HCT116 (cell line): ENCODE data around the gene OPHN1. TPM values are rescaled to one million over a fixed set of nuclear protein-coding genes. Genes with fewer than 3 reads are reported as not detected.

Experiments used
- ATAC-seq: fragments of 200-7000 bp; cut with Tn5 transposase; 2 replicates; pipeline ENCODE4 v1.9.1; 2020; ENCODE audit warnings: mild to moderate bottlenecking, moderate library complexity
- BruUV-seq: library from RNA; stranded (reverse); fragments of 400-500 nt; replicated peaks from 2 replicates; lab custom pipeline; 2021; lab: Mats Ljungman, UMichigan
- CTCF ChIA-PET: fragments of 300-600 bp; sonication (Branson Sonifier 250); formaldehyde crosslinking; loops from one replicate; lab custom pipeline; 2021; ENCODE audit warnings: antibody characterized with exemption; lab: Charles Lee
- POLR2A ChIA-PET: fragments of 300-600, 350-600 bp; sonication (Branson Sonifier 250); formaldehyde crosslinking; loops from one replicate; lab custom pipeline; 2021; ENCODE audit warnings: antibody characterized with exemption; lab: Charles Lee
- RAD21 ChIA-PET, 2 experiments: fragments of 300-600 bp; sonication (Branson Sonifier 250); formaldehyde crosslinking; loops; one replicate each; lab custom pipeline; 2023; ENCODE audit warnings: low total read pairs in 2 of 2; ENCODE audit not compliant: uncharacterized antibody in 2 of 2, unreplicated experiment in 2 of 2, low non-redundant PET in 1 of 2; lab: Charles Lee
- DNase-seq: peaks from one replicate; pipeline ENCODE4 v3.0.0-alpha.2; 2010; ENCODE audit warnings: low read depth, low spot score
- H2AFZ ChIP-seq: fragments of 200-600 bp; shearing (Covaris generic), sonication (generic); 2 replicates; pipeline ENCODE4 v1.6.1; 2017; ENCODE audit warnings: low read depth, mixed run types, mixed read lengths, antibody characterized with exemption, low read length; ENCODE audit not compliant: poor library complexity, severe bottlenecking
- H3K27ac ChIP-seq: 2 replicates; pipeline ENCODE4 v1.5.1; 2012; ENCODE audit warnings: low read depth, low read length
- H3K27me3 ChIP-seq: fragments of 200-600 bp; sonication (generic); 2 replicates; pipeline ENCODE4 v1.6.1; 2016; ENCODE audit warnings: mixed run types, low read length, mixed read lengths; ENCODE audit not compliant: insufficient read depth
- H3K36me3 ChIP-seq, 2 experiments: fragments of 200-500 bp in 1 of 2; fragments of 200-600 bp in 1 of 2; sonication (Bioruptor generic) in 1 of 2; sonication (generic) in 1 of 2; 2 replicates each; pipeline versions ENCODE4 v1.5.1 to v1.6.1; 2014 to 2016; ENCODE audit warnings: low read length in 2 of 2, inconsistent platforms in 1 of 2, mixed read lengths in 1 of 2, mixed run types in 1 of 2; ENCODE audit not compliant: insufficient read depth in 2 of 2, control insufficient read depth in 1 of 2
- H3K4me1 ChIP-seq, 2 experiments: fragments of 200-600 bp in 1 of 2; sonication (generic) in 1 of 2; 2 replicates each; pipeline versions ENCODE4 v1.5.1 to v1.6.1; 2012 to 2017; ENCODE audit warnings: low read length in 2 of 2, inconsistent platforms in 1 of 2, mild to moderate bottlenecking in 1 of 2, mixed read lengths in 1 of 2, mixed run types in 1 of 2, moderate library complexity in 1 of 2; ENCODE audit not compliant: insufficient read depth in 2 of 2, control insufficient read depth in 1 of 2
- H3K4me2 ChIP-seq: fragments of 200-600 bp; sonication (generic); 2 replicates; pipeline ENCODE4 v1.6.1; 2017; ENCODE audit warnings: mixed run types, low read length, mixed read lengths
- H3K4me3 ChIP-seq, 2 experiments: fragments of 200-600 bp in 1 of 2; sonication (generic) in 1 of 2; replicated peaks in 1 of 2; 2 replicates each; pipeline ENCODE4 v1.5.1; 2011 to 2016; ENCODE audit warnings: low read length in 2 of 2, control low read depth in 1 of 2, low read depth in 1 of 2, mild to moderate bottlenecking in 1 of 2, mixed read lengths in 1 of 2, mixed run types in 1 of 2
- H3K79me2 ChIP-seq: fragments of 200-600 bp; sonication (generic); 2 replicates; pipeline ENCODE4 v1.6.1; 2017; ENCODE audit warnings: mild to moderate bottlenecking, mixed run types, low read length, moderate library complexity, mixed read lengths; ENCODE audit not compliant: insufficient read depth
- H3K9ac ChIP-seq: fragments of 200-600 bp; sonication (generic); 2 replicates; pipeline ENCODE4 v1.6.1; 2016; ENCODE audit warnings: low read length, mixed read lengths
- H3K9me2 ChIP-seq: fragments of 200-600 bp; sonication (generic), shearing (Covaris generic); 2 replicates; pipeline ENCODE4 v1.6.1; 2017; ENCODE audit warnings: mixed run types, mild to moderate bottlenecking, moderate library complexity; ENCODE audit not compliant: insufficient read depth
- H3K9me3 ChIP-seq, 2 experiments: fragments of 200-500 bp in 1 of 2; fragments of 200-600 bp in 1 of 2; sonication (Bioruptor generic) in 1 of 2; sonication (generic) in 1 of 2; 2 replicates each; pipeline ENCODE4 v1.6.1; 2014 to 2017; ENCODE audit warnings: low read length in 2 of 2, mixed read lengths in 2 of 2, inconsistent platforms in 1 of 2, low read depth in 1 of 2, mild to moderate bottlenecking in 1 of 2, mixed run types in 1 of 2, moderate library complexity in 1 of 2; ENCODE audit not compliant: control insufficient read depth in 1 of 2, insufficient read depth in 1 of 2
- H4K20me1 ChIP-seq: fragments of 200-600 bp; sonication (generic), shearing (Covaris generic); 2 replicates; pipeline ENCODE4 v1.6.1; 2017; ENCODE audit warnings: mixed run types, mild to moderate bottlenecking, moderate library complexity; ENCODE audit not compliant: insufficient read depth
- CTCF ChIP-seq, 3 experiments: fragments of 200-600 bp in 1 of 3; sonication (generic) in 1 of 3; IDR thresholded peaks in 2 of 3; conservative IDR thresholded peaks in 1 of 3; 2 replicates each; pipeline ENCODE4 v1.5.1; 2012 to 2017; ENCODE audit warnings: low read depth in 2 of 3, low read length in 2 of 3, antibody characterized with exemption in 1 of 3, borderline replicate concordance in 1 of 3, control low read depth in 1 of 3, mild to moderate bottlenecking in 1 of 3, mixed read lengths in 1 of 3, mixed run types in 1 of 3, moderate library complexity in 1 of 3; ENCODE audit not compliant: insufficient read depth in 1 of 3
- ELF1 ChIP-seq: IDR thresholded peaks from 2 replicates; pipeline ENCODE4 v1.6.1; 2012; ENCODE audit warnings: low read depth, borderline replicate concordance
- FOSL1 ChIP-seq: IDR thresholded peaks from 2 replicates; pipeline ENCODE4 v1.6.1; 2012; ENCODE audit warnings: low read depth
- POLR2AphosphoS5 ChIP-seq: IDR thresholded peaks from 2 replicates; pipeline ENCODE4 v1.6.1; 2011; ENCODE audit warnings: mild to moderate bottlenecking, low read depth, low read length, moderate library complexity
- ZNF274 ChIP-seq: fragments of 200-500 bp; sonication (Bioruptor generic); IDR thresholded peaks from 2 replicates; pipeline ENCODE4 v1.6.1; 2014; ENCODE audit warnings: mild to moderate bottlenecking, low read depth, low read length, inconsistent platforms
- intact Hi-C: fragments of 100-400 bp; cut with micrococcal nuclease; formaldehyde crosslinking; loops from 2 replicates; pipeline ENCODE4 v1.10.0; 2022
- total RNA-seq: library from RNA; stranded (reverse); gene quantifications from one replicate; pipeline ENCODE4 v1.2.1, GENCODE V29; 2021; ENCODE audit not compliant: unreplicated experiment
- TF ChIP-seq, protein P1 (sequence below): IDR thresholded peaks from 2 replicates; pipeline ENCODE4 v1.6.1; 2012; ENCODE audit warnings: low read depth

The OPHN1 gene
- total RNA-seq, 1 experiment from 2014 or later = 2.9 TPM

DNA sequence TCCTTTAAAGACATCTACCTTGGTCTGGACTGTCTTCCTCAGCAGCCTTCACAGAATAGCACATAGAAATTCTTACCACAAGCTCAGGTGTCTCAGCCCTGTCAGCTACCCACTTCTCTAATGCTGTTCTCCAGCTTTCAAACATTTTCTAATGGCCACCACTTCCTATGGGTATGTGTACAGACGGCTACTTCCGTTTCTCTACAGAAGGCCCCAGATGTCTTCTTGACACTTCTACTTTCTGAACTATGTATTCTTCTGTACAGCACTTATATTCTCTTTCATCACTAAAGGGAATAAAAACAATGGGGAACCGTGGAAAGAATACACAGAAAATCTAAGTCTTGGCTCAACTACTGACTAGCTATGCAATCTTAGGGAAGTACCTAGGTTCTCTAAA is 13.3 kb downstream of the OPHN1 start:
- peaks cover 4 to 8% of the 10 kb centered on the region in 2 experiments for H3K4me1 ChIP-seq
- intact Hi-C loops = no loop called here
- H3K9me3 ChIP-seq = no peaks in the 10 kb centered on the region
- no peaks in the 10 kb centered on the region for H3K27me3 ChIP-seq
- TF ChIP-seq FOSL1 = no peak
- no peak overlapping the region for H3K4me3 ChIP-seq
- CTCF ChIA-PET = no interaction called here
- no TSS peak for BruUV-seq
- RAD21 ChIA-PET = no interaction called here
- no peak overlapping the region for H3K9ac ChIP-seq
- DNase-seq = no peak
- no peak overlapping the region for H3K27ac ChIP-seq
- H4K20me1 ChIP-seq = no peaks in the 10 kb centered on the region
- H3K79me2 ChIP-seq = no peaks in the 10 kb centered on the region
- H3K4me2 ChIP-seq = no peak overlapping the region
- no peaks in the 10 kb centered on the region for H3K36me3 ChIP-seq
- no peaks in the 10 kb centered on the region for H3K9me2 ChIP-seq
- POLR2A ChIA-PET = no interaction called here
- H2AFZ ChIP-seq = no peak overlapping the region
- no peak for ATAC-seq

DNA sequence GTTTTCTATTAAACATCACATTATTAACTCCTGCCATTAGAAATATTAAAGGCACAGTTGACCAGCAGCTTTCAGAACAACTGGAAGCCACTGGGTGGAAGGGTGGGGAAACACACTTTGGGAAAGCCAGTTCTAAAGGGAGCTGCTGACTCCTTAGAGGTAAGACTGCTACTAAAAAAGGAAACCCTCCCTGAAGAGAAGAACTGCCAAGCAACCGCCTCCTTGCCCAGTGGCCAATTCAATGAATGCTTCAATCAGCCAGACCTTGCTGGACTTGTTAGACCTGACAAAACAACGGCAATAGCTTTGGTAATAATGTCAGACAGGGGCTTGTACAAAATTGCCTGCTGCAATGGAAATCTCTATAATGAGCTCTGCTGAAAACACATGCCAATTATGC is 15.6 kb downstream of the OPHN1 start:
- CTCF ChIA-PET = no interaction called here
- Histone ChIP-seq H3K4me1 (peaks cover 4 to 8% of the 10 kb centered on the region in 2 experiments), H2AFZ (no peak overlapping the region), H3K27me3 (no peaks in the 10 kb centered on the region), H3K9me3 (no peaks in the 10 kb centered on the region), H3K27ac (no peak overlapping the region), H3K79me2 (no peaks in the 10 kb centered on the region), H4K20me1 (no peaks in the 10 kb centered on the region), H3K36me3 (no peaks in the 10 kb centered on the region), H3K9ac (no peak overlapping the region), H3K4me3 (no peak overlapping the region), H3K4me2 (no peak overlapping the region), H3K9me2 (no peaks in the 10 kb centered on the region)
- intact Hi-C loops = no loop called here
- no peak for TF ChIP-seq POLR2AphosphoS5
- no peak for TF ChIP-seq ZNF274
- TF ChIP-seq ELF1 = no peak
- no peak for TF ChIP-seq CTCF (IDR thresholded peaks at IDR 0.05 in 2 of 3, conservative IDR thresholded peaks at IDR 0.05 in 1 of 3; ENCODE audit: borderline replicate concordance in 1 of 3, insufficient read depth in 1 of 3, low read depth in 2 of 3, low read length in 2 of 3)
- TF ChIP-seq, protein P1, sequence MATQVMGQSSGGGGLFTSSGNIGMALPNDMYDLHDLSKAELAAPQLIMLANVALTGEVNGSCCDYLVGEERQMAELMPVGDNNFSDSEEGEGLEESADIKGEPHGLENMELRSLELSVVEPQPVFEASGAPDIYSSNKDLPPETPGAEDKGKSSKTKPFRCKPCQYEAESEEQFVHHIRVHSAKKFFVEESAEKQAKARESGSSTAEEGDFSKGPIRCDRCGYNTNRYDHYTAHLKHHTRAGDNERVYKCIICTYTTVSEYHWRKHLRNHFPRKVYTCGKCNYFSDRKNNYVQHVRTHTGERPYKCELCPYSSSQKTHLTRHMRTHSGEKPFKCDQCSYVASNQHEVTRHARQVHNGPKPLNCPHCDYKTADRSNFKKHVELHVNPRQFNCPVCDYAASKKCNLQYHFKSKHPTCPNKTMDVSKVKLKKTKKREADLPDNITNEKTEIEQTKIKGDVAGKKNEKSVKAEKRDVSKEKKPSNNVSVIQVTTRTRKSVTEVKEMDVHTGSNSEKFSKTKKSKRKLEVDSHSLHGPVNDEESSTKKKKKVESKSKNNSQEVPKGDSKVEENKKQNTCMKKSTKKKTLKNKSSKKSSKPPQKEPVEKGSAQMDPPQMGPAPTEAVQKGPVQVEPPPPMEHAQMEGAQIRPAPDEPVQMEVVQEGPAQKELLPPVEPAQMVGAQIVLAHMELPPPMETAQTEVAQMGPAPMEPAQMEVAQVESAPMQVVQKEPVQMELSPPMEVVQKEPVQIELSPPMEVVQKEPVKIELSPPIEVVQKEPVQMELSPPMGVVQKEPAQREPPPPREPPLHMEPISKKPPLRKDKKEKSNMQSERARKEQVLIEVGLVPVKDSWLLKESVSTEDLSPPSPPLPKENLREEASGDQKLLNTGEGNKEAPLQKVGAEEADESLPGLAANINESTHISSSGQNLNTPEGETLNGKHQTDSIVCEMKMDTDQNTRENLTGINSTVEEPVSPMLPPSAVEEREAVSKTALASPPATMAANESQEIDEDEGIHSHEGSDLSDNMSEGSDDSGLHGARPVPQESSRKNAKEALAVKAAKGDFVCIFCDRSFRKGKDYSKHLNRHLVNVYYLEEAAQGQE = no peak
- no peak for ATAC-seq
- POLR2A ChIA-PET = no interaction called here
- BruUV-seq = no TSS peak
- no peak for DNase-seq
- RAD21 ChIA-PET = no interaction called here
